Measurements from ENCODE around the gene HSPA2.
"Not testable (repeated sequence)": the region's sequence is repeated elsewhere in the genome, so short reads cannot be mapped to it uniquely, and the experiment has no call there.

Gene HSPA2

DNA sequence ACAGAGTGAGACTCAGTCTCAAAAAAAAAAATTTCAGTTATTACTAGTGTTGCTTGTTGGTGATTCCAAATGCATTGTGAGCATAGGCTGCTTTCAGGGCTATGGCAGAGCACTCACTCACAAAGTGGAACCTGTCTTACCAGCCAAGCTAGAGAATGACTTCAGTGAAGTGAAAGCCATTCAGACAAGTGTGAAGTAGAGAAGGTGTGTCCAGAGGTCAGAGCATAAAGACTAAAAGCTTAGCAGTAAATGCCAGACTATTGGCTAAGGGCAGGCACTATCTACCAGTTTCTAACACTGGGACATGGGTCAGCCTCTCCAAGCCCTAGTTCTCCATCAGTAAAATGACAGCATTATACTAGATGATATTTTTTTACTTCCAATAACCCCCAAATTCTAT, 21.9 kb downstream of the HSPA2 start:
- no peak for DNase-seq (ENCODE audit: low read depth in 2 of 2)

DNA sequence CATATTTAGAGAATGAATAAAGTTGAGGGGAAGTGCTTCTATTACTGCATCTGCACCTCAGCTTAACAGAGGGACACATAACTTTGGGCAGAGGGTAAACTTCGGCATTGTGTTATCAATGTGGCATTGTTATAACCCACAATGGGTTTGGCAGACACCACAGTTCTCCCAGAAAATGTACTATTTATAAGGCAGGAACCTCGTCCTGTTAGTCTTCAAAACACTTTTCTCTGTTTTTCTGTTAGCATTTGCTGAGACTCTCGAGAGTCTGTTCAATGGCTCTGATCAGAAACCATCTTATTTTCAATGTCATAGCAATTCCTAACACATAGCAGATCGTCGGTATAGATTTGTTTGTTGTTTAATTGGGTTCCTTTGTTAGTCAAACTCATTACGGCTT, 23.2 kb downstream of the HSPA2 start:
- no peak for DNase-seq (ENCODE audit: low read depth in 2 of 2)

DNA sequence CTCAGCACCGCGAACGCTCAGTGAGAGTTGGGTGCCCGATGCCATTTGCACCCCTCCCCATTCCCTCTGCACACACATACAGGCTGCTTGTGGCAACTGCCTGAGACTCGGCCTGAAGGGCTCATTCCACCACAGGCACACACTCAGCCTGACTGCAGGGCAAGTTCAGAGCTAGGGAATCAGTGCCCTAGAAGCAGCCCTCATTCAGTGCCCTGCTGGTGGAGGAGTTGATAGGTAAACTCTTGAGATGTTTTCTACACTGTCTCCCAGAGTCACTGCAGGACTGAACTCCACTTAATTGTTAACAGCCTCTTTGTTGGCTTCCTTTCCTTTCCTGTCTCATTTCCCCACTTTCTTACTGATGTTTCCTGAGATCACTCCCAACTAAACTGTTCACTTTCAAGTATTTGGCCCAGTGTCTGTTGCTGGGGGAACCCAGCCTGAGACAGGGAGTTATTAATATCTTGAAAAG, 26.1 kb downstream of the HSPA2 start:
- no peak for DNase-seq (ENCODE audit: low read depth in 2 of 2)

DNA sequence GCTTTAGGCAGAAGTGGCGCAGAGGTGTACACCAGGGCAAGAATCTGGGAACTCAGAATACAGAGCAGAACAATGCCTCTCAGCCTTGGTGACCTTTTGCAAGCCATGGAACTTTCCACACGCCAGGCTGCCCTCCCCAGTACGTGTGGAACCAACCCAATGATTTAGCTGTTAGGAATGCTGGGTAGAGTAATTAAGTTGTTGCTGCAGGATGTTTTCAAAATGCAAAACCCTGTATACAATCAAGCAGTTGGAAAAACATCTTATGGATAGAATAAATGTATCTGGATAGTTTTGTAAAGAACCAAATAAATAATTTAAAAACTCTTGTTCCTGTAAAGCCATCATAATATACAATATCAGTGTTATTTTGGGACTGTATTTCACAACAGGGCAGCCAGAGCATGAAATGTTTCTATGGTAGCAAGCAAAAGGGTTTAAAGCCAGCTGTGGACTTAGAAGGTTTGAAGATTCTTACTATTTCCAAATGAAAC, 28.6 kb downstream of the HSPA2 start:
- no peak for DNase-seq (ENCODE audit: low read depth in 2 of 2)

DNA sequence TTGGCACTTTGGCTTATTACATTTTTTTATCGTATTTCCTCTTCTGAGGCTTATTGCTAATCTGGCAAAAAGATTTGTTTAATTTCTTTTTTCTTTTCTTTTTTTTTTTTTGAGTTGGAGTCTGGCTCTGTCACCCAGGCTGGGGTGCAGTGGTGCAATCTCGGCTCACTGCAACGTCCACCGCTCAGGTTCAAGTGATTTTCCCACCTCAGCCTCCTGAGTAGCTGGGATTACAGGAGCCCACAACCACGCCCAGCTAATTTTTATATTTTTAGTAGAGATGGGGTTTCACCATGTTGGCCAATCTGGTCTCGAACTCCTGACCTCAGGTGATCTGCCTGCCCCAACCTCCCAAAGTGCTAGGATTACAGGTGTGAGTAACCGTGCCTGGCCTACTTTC, 29.1 kb downstream of the HSPA2 start:
- DNase-seq (ENCODE audit: low read depth in 2 of 2): not testable (repeated sequence)

DNA sequence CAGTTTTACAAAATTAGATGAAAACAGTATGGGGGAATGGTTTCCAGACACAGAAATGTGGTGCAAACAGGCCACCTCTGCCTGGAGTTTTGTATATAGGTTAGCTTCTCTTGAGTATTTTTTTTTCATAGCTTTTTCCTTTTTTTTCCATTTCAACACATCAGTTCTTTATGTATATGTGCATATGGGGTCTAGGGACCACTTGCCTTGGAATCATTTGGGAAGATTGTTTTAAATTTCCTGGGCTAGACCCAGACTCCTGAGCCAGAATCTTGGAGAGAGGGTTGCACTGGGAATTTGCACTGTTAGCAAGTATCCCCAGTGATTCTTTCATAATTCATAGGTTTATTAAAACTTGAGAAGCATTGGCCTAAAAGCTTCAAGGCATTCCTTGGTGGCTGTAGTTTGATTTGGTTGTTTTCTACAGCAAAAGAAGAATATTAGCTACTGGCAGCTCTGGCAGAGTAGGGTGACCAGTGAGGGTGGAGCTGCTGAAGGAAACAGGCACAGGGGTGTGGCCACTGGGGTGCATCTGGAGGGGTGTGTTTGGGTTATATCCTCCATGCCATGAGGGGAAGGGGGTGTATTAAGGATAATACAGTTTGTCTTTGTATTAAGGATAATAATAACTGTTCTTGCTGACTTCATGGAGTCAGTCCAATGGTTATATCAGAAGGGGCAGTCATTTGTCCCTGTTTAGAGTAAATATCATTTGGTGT, 32.0 kb downstream of the HSPA2 start:
- DNase-seq (ENCODE audit: low read depth in 2 of 2): no peak

DNA sequence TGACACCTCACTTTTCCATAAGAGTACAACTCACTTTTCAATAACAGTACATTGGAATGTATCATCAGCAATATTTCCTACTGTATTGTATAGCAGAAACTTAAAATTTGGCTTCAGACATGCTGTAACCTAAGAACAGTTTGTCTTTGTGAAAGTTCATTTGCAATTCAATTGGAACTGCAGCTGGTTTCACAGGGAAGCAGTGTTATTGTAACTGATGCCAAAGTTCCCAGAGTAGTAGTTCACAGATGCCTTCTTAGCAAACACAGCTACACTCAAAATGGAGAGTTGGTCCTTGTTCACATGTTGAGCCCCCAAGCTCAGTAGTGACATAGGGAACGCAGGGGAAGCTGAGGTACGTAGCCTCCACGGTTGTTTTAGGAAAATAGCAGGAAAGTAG, 32.6 kb downstream of the HSPA2 start:
- DNase-seq (ENCODE audit: low read depth in 2 of 2): no peak

DNA sequence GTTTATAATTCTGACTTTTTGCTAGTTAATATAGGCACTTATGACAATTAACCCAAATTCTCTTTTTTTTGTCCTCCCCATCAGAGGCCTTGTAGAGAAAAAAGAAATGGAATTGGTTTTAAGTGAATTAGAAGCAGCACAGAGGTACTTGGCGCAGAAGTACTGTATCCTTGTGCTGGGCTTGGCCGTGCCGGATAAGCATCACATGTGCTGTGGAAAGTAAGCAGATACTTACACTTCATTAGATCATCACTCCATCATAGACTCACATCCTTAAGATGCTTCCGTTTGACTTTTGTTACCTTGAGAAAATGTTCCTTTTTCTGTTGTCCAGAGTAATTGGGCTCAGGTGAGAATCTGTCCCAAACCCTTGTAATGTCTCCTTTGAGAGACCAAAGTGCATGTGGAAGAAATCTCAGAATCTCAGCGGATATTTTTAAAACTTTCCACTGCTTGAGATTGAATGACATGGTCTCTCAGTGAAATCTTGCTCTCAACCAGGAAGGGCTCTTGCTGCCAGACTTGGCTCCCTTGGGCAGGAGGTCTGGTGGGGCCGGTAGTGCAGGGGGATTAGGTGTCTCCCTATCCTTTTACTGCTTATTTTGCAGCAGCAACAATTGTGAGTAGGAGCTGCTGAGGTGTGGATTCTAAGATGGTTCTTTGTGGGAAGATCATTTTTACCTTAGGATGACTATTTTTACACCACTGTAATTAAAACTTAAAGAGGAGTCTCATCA, 34.0 kb downstream of the HSPA2 start:
- no peak for DNase-seq (ENCODE audit: low read depth in 2 of 2)

DNA sequence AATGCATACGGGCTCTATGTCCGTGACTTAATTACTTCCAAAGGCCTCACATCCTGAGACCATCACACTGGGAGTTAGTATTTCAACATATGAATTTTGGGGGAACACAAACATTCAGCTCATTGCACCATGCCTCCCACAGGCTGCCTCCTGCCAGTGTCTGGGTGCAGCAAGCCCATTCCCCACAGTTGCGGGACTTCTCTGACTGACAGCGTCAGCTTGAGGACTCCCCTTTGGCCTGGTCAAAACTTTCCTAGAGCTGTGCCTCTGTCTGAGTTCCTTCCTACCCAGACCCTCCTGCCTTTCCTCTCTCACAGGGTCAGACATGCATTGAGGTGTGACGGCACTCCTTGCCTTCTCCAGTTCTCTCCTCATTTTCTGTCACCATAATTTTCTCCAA, 36.7 kb downstream of the HSPA2 start:
- no peak for DNase-seq (ENCODE audit: low read depth in 2 of 2)

DNA sequence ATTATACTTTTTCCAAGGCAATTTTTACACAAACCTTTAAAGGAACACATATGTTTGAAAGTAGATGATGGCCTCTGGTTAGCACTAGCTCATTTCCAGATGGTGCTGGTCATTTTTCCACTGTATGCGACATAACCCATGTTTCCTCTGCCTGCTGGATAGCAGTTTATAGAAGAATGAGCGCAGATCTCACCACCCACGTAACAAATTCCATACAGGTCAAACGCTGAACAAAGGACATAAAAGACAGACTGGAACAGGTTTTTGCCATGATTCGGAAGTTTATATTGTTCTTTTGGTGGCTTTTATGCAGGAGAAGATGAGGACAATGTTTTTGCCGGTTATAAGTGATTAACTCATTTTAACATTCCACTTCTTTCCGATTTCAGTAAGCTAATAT, 39.9 kb downstream of the HSPA2 start:
- no peak for DNase-seq (ENCODE audit: low read depth in 2 of 2)

DNA sequence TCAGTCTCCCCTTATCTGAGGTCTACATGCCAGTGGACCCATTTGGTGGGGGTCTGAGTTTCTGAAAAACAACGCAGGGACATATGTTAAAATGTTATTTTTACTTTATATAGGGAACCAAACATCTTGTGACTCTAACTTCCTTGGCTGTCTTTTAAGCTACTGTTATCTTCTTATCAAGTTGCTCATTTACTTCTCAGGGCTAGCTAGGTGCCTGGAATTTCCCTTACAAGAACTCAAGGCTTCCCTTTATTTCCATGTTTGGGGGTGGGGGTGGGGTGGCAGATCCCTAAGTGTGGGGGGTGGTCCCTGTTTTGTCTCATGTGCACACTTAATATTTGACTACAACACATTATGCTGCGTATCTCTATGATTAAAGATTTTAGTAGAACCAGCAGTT, 40.8 kb downstream of the HSPA2 start:
- DNase-seq (ENCODE audit: low read depth in 2 of 2): no peak

DNA sequence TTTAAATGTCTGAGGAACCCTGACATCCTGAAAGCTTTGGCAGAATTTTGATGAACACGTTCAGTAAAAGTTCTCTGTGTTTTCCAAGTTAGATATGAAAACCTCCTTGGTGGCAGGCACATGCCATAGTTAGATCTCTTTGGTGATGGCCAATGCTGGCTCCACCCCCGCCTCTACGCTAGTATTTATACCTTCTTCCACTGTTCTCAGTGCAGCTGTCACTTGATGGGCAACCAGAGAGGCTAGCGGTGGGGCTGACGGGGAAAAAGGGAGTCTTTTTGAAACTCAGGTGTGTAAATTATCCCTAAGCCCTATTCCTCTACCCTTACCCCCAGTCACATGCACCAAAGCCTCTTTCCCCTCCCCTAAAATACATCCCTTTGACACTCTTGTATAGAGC, 41.3 kb downstream of the HSPA2 start:
- no peak for DNase-seq (ENCODE audit: low read depth in 2 of 2)

DNA sequence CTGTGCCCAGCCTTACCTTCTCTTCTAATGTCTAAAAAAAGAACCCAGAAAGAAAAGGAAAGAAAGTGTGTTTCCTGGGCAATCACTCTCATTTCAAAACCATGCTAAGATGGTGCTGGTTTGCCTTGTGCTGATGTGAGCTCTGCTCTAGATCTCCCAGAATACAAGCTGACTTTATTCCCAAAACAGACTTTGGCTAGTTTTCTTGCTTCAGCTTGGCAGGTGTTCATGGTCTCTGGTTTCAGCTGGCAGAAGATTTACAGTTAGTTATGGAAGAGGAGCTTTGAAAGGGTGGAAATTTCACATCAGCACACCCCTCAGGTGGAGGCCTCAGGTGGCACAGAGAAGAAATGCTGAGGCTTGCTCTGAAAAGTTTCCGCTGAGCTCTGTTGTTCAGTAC, 43.6 kb downstream of the HSPA2 start:
- DNase-seq (ENCODE audit: low read depth in 2 of 2): no peak

DNA sequence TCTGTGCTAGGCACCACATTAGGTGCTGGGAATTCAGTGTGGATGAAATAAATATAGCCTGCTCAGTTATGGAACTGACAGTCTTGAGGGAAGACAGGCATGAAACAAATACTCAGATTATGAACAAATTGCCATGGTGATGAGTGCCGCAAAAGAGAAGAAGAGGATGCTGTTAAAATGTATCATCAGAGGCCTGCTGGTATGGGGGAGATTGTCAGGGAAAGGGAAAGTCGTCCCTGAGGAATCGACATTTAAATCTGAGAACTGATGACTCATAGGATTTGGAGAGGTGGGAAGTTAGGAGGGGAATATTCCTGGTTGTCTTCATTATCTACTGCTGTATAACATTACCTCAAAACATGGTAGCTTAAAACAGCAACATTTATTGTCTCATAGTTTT, 51.3 kb downstream of the HSPA2 start:
- DNase-seq (ENCODE audit: low read depth in 2 of 2): no peak

All from stimulated activated CD8-positive, alpha-beta memory T cell treated with anti-CD3 and anti-CD28 coated beads, Interleukin-7, amount 100 ng/mL, for 4 hours (primary cell).